GM23248 (cell line): ENCODE measurements around the gene AIFM1. TPM values are rescaled to one million over a fixed set of nuclear protein-coding genes. Genes with fewer than 3 reads are reported as not detected.

Experiments used
- DNase-seq: peaks from one replicate; pipeline ENCODE4 v3.0.0-alpha.2; 2015
- H2AFZ ChIP-seq: fragments of 200-600 bp; sonication (generic); 2 replicates; pipeline ENCODE4 v1.6.1; 2016; ENCODE audit warnings: antibody characterized with exemption
- H3F3A ChIP-seq: fragments of 200-600 bp; sonication (generic); 2 replicates; pipeline ENCODE4 v1.6.1; 2016; ENCODE audit warnings: mild to moderate bottlenecking, antibody characterized with exemption, mixed run types; ENCODE audit not compliant: insufficient read depth
- H3K27ac ChIP-seq: fragments of 200-600 bp; sonication (generic); 2 replicates; pipeline ENCODE4 v1.5.1; 2016; ENCODE audit warnings: mild to moderate bottlenecking
- H3K27me3 ChIP-seq: fragments of 200-600 bp; sonication (generic); replicated peaks from 2 replicates; pipeline ENCODE4 v1.6.1; 2016; ENCODE audit warnings: mild to moderate bottlenecking; ENCODE audit not compliant: insufficient read depth
- H3K36me3 ChIP-seq: fragments of 200-600 bp; sonication (generic); 2 replicates; pipeline ENCODE4 v1.6.1; 2016; ENCODE audit warnings: low read depth, mild to moderate bottlenecking
- H3K4me1 ChIP-seq: fragments of 200-600 bp; sonication (generic); 2 replicates; pipeline ENCODE4 v1.6.1; 2016; ENCODE audit warnings: mild to moderate bottlenecking; ENCODE audit not compliant: insufficient read depth
- H3K4me2 ChIP-seq: fragments of 200-600 bp; sonication (generic); one replicate; pipeline ENCODE4 v1.6.1; 2016; ENCODE audit warnings: mild to moderate bottlenecking; ENCODE audit not compliant: unreplicated experiment
- H3K4me3 ChIP-seq: fragments of 200-600 bp; sonication (generic); 2 replicates; pipeline ENCODE4 v1.5.1; 2016; ENCODE audit warnings: mild to moderate bottlenecking
- H3K79me2 ChIP-seq: fragments of 200-600 bp; sonication (generic); 2 replicates; pipeline ENCODE4 v1.6.1; 2016; ENCODE audit warnings: mild to moderate bottlenecking; ENCODE audit not compliant: insufficient read depth
- H3K9ac ChIP-seq: fragments of 200-600 bp; sonication (generic); 2 replicates; pipeline ENCODE4 v1.6.1; 2016; ENCODE audit warnings: mild to moderate bottlenecking
- H3K9me2 ChIP-seq: fragments of 200-600 bp; sonication (generic); 2 replicates; pipeline ENCODE4 v1.6.1; 2016; ENCODE audit warnings: mixed run types, mild to moderate bottlenecking, moderate library complexity; ENCODE audit not compliant: insufficient read depth
- H3K9me3 ChIP-seq: fragments of 200-600 bp; sonication (generic); one replicate; pipeline ENCODE4 v1.6.1; 2017; ENCODE audit warnings: low read depth
- H4K20me1 ChIP-seq: fragments of 200-600 bp; sonication (generic); 2 replicates; pipeline ENCODE4 v1.6.0; 2016; ENCODE audit not compliant: insufficient read depth
- EZH2 ChIP-seq: fragments of 200-600 bp; sonication (generic); IDR thresholded peaks from 2 replicates; pipeline ENCODE4 v1.6.1; 2018; ENCODE audit warnings: antibody characterized with exemption, mild to moderate bottlenecking; ENCODE audit not compliant: insufficient read depth, poor library complexity, severe bottlenecking
- EZH2phosphoT487 ChIP-seq: fragments of 200-600 bp; sonication (generic); IDR thresholded peaks from 2 replicates; pipeline ENCODE4 v1.6.1; 2018; ENCODE audit warnings: antibody characterized with exemption, moderate library complexity, mild to moderate bottlenecking, low read depth; ENCODE audit not compliant: insufficient read depth
- WGBS, 2 experiments: methylation state at CpG; one replicate each; pipeline ENCODE4 v1.1.6; 2015 to 2017; ENCODE audit warnings: low lambda C conversion rate in 2 of 2, low coverage in 1 of 2; ENCODE audit errors: missing lambda C conversion rate in 2 of 2; 5-methylcytosine and 5-hydroxymethylcytosine counted together
- in situ Hi-C: fragments of 300-500 bp; cut with MboI; formaldehyde crosslinking; loops from 2 replicates; pipeline ENCODE4 v1.15.0; 2020
- polyA plus RNA-seq: library from polyadenylated mRNA; unstranded; fragments of >200 nt; fragmentation: Nextera tagmentation; extraction: Ambion mirVana; gene quantifications from 2 replicates; pipeline ENCODE4 v1.2.1, GENCODE V29; 2016
- total RNA-seq: library from RNA; depleted of rRNA; stranded (reverse); fragments of >200 nt; shearing (Covaris generic); gene quantifications from 2 replicates; pipeline ENCODE4 v1.2.3, GENCODE V29; 2014

AIFM1 gene
- total and polyA plus RNA-seq, 2 experiments from 2014 or later: 14.6 to 22.5 TPM

GRCh38 chrX:130083107-130083490 lies 82.5 kb downstream of the AIFM1 start:
- no peak for DNase-seq
- in situ Hi-C loops: no loop called here
- no peaks in the 10 kb centered on the region for H3K9me3 ChIP-seq
- H4K20me1 ChIP-seq: no peaks in the 10 kb centered on the region
- no peak overlapping the region for H2AFZ ChIP-seq
- H3K79me2 ChIP-seq: peaks cover 56% of the 10 kb centered on the region
- no peak overlapping the region for H3K4me2 ChIP-seq
- H3K9ac ChIP-seq: peak overlapping the region; percentile 64; the same call in 1 of the 2 replicates
- no peaks in the 10 kb centered on the region for H3F3A ChIP-seq
- 63 to 80% methylated on average over 1 to 7 of the region's 7 CpGs for WGBS, 2 experiments
- peak overlapping the region; percentile 68; the same call in 1 of the 2 replicates for H3K27ac ChIP-seq
- H3K4me3 ChIP-seq: no peak overlapping the region
- H3K36me3 ChIP-seq: no peaks in the 10 kb centered on the region
- H3K27me3 ChIP-seq: no peaks in the 10 kb centered on the region
- H3K4me1 ChIP-seq: peaks cover 21% of the 10 kb centered on the region
- TF ChIP-seq EZH2: no peak
- no peak for TF ChIP-seq EZH2phosphoT487
- no peaks in the 10 kb centered on the region for H3K9me2 ChIP-seq

GRCh38 chrX:130082244-130083106 lies 83.2 kb downstream of the AIFM1 start:
- peaks cover 52% of the 10 kb centered on the region for H3K79me2 ChIP-seq
- peak; percentile 60 for DNase-seq
- peak overlapping the region; percentile 51 for H2AFZ ChIP-seq
- H3K4me1 ChIP-seq: peaks cover 21% of the 10 kb centered on the region
- H3K27ac ChIP-seq: peak overlapping the region; percentile 68
- 9 to 11% methylated on average over 6 to 25 of the region's 28 CpGs for whole genome bisulfite sequencing, 2 experiments
- H3K9me3 ChIP-seq: no peaks in the 10 kb centered on the region
- no peaks in the 10 kb centered on the region for H3K36me3 ChIP-seq
- no peaks in the 10 kb centered on the region for H4K20me1 ChIP-seq
- peak overlapping the region; percentile 64 for H3K9ac ChIP-seq
- in situ Hi-C loops: no loop called here
- TF ChIP-seq EZH2 (no peak), EZH2phosphoT487 (no peak)
- H3F3A ChIP-seq: no peaks in the 10 kb centered on the region
- peak overlapping the region; percentile 11; the same call in 1 of the 2 replicates for H3K4me3 ChIP-seq
- H3K9me2 ChIP-seq: no peaks in the 10 kb centered on the region
- no peaks in the 10 kb centered on the region for H3K27me3 ChIP-seq
- H3K4me2 ChIP-seq: peak overlapping the region; percentile 53

DNA sequence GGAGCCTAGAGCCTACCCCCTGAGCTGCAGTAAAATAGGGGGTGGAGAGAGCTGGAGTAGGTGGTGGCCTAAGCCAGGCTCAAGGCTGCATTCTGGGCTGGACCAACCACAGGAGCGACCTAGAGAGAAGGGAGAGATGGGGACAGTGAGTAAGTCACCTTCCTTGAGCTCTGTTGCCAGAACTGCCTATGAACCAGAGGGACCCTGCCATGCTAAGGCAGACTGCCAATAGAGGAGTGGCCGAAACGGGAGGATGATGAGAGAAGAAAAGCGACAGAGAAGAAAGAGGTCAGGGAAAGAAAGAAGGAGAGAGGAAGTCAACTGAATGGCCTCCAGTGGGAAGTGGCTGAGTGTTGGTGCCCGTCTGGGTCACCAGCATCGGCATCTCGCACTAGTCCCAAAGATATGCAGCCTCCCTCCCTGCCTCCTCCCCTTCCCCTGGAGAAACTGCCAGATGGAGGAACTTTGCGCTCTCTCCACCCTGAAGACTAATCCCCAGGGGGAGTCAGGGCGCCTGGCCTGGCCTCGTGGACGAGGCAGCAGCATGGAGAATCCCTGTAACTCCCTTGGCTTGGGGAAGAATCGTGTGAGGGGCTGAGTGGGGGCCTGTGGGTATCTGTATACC lies 84.1 kb downstream of the AIFM1 start:
- Histone ChIP-seq H3K27me3 (no peaks in the 10 kb centered on the region), H3K4me3 (no peak overlapping the region), H3K79me2 (peaks cover 42% of the 10 kb centered on the region), H4K20me1 (no peaks in the 10 kb centered on the region), H3K4me1 (peaks cover 21% of the 10 kb centered on the region), H2AFZ (no peak overlapping the region), H3K4me2 (peak overlapping the region; percentile 53), H3K36me3 (no peaks in the 10 kb centered on the region), H3K9me3 (no peaks in the 10 kb centered on the region), H3K9me2 (no peaks in the 10 kb centered on the region), H3K9ac (peak overlapping the region; percentile 64), H3F3A (no peaks in the 10 kb centered on the region), H3K27ac (peak overlapping the region; percentile 68)
- 29 to 39% methylated on average over 6 to 8 of the region's 12 CpGs for WGBS, 2 experiments
- in situ Hi-C loops: no loop called here
- DNase-seq: peak; percentile 20
- TF ChIP-seq EZH2: no peak
- no peak for TF ChIP-seq EZH2phosphoT487

- Histone ChIP-seq H3K36me3 (no peaks in the 10 kb centered on the region), H3K79me2 (peaks cover 36% of the 10 kb centered on the region), H3K27ac (0 out of 2 replicates have a peak overlapping the region, but pooled peaks have one; percentile 68), H3K4me3 (no peak overlapping the region), H3K9ac (no peak overlapping the region), H3K27me3 (no peaks in the 10 kb centered on the region), H3K9me2 (no peaks in the 10 kb centered on the region), H3K4me2 (no peak overlapping the region), H2AFZ (no peak overlapping the region), H3F3A (no peaks in the 10 kb centered on the region), H4K20me1 (no peaks in the 10 kb centered on the region), H3K9me3 (no peaks in the 10 kb centered on the region), H3K4me1 (peaks cover 21% of the 10 kb centered on the region)
- in situ Hi-C loops: no loop called here
- WGBS, 2 experiments: 73 to 84% methylated on average over 7 of the region's 7 CpGs
- no peak for TF ChIP-seq EZH2
- TF ChIP-seq EZH2phosphoT487: no peak
- DNase-seq: peak; percentile 30
These were observed 84.8 kb downstream of the AIFM1 start for GRCh38 chrX:130080791-130081367.
